Stimulated activated CD4-positive, alpha-beta T cell treated with anti-CD3 and anti-CD28 coated beads, Interleukin-12 subunit alpha, Interleukin-12 subunit beta, amount 100 ng/mL, for 24 hours (primary cell): Measurements from ENCODE around the gene BTN2A1.
"Not testable (repeated sequence)": the region's sequence is repeated elsewhere in the genome, so short reads cannot be mapped to it uniquely, and the experiment has no call there.

ENCODE experiments used
- DNase-seq, 2 experiments: peaks; one replicate each; pipeline ENCODE4 v3.0.0-alpha.2; 2020; ENCODE audit warnings: low read depth in 2 of 2

BTN2A1 gene

GRCh38 chr6:26432627-26433201, 25.0 kb upstream of the BTN2A1 start:
- DNase-seq, result no peak

DNA sequence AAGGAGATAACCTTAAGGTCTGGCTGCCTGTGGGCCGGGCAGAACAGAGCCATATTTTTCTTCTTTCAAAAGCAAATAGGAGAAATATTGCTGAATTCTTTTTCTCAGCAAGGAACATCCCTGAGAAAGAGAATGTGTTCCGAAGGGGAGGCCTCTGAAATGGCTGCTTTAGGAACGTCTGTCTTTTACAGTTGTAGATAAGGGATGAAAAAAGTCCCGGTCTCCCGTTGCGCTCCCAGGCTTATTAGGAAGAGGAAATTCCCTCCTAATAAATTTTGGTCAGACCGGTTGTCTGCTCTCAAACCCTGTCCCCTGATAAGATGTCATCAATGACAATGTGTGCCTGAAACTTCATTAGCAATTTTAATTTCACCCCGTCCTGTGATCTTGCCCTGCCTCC, 24.1 kb upstream of the BTN2A1 start:
- DNase-seq, result not testable (repeated sequence)

- no peak for DNase-seq
These were observed 21.7 kb upstream of the BTN2A1 start for GRCh38 chr6:26436018-26436417.

GRCh38 chr6:26437550-26437949, 20.2 kb upstream of the BTN2A1 start:
- DNase-seq, result no peak

GRCh38 chr6:26438000-26438399, 19.8 kb upstream of the BTN2A1 start:
- no peak for DNase-seq

DNA sequence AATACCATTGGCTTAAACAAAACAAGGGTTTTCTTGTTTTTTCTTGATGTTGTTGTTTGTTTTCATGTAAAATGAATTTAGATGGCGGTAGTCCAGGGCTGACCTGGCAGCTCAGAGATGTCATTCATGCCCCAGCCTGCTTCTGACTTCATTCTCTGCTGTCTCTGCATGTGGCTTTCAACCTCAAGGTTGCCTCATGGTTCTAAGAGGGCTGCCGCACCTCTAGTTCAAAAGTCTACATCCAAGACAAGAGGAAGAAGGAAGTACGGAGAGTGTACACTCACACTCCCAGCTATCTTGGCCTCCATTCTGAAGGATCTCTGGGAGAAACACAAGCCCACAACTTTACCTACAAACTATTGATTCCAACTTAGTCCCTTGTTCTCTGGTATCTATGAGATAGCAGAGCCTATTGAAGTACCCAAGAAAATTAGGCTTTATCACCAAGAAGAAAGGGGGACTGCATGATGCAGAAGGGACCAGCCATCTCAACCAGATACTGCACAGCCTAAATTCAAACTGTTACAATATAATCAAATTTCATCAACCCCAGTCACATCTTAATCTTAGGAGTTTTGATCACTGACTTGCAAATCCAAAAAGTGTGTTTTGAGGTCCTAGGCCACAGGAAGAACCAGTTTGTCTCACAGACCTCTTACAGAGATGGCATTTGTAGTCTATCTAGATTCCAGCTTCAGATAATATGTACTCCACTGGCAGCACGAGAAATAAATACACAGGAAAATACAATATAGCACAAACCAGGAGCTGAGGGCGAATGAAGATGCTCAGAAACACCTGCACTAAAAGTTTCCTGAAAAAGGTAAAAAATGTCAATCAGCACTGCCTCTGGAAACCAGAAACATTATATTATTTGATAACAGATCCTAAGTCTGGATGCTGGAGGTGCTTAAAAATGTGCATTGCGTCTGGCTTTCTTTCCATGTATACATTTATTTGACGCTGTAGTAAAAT, 18.3 kb upstream of the BTN2A1 start:
- no peak for DNase-seq

DNA sequence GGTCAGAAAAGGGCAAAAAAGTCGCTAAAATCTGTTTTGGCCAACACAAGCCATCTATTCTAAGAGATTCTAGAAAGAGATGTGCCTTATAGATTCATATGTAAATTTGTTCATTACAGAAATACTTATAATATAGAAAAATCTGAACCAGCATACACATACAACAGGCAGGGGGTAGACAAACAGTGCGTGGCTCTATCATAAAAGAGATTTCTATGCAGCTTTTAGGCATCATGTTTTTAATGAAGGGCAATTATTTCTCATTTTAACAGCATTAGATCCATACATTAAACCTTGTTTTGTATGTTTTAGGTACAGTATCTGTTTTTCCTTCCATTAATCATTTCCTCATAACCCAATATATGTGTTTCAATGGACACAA, 16.8 kb upstream of the BTN2A1 start:
- DNase-seq, result no peak

DNA sequence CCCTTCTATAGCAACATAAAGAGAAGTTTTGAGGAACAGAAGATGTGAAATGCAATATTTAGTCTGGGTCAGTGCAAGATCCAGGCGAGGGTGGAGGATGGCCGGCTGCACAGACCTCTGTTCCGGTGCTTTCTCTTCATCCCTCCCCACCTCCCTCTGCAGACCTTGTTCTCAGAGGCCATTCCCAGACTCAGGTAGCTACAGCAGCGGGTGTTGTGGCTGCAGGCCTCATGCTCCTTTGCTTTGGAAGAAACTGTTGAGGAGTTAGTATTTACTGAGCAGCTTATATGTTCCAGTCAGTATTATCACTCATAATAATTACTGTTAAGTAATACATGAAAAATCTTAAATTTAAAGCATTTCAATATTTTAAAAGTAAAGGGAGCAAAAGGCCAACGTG, 15.8 kb upstream of the BTN2A1 start:
- DNase-seq, result no peak

DNA sequence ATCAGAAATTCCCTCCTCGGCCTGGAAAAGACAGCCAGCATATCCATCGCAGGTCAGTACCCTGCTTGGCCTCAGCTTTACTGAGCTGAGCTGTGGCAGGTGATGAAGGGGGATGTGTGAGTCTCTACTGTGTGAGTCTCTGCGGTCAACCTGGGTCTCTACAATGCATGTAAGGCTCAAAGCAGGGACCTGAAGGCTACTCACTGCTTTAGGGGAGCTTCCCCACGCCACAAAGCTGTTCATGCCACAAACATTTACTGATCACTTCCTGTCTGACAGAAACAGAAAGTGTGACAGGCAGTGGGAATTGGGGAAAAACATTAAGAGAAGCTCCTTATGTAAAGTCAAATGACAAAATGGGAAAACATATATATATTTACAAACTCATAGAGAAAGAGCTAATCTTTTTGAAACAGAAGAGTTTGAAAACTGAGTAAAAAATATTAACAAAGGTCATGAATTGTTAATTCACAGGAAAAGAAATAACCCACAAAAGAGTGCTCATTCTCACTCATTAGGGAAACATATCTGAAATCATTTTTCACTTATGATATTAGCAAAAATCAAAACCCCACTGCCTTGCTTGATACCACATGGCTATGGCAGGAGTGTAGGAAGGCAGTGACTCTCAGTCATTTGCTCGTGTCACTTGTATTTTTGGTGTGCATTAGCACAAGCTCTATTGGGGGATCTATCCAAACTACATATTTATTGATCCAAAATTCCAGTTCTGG, 11.7 kb upstream of the BTN2A1 start:
- DNase-seq, result peak in 1 of 2 experiments; percentile 28

GRCh38 chr6:26447257-26447656, 10.5 kb upstream of the BTN2A1 start:
- no peak for DNase-seq

DNA sequence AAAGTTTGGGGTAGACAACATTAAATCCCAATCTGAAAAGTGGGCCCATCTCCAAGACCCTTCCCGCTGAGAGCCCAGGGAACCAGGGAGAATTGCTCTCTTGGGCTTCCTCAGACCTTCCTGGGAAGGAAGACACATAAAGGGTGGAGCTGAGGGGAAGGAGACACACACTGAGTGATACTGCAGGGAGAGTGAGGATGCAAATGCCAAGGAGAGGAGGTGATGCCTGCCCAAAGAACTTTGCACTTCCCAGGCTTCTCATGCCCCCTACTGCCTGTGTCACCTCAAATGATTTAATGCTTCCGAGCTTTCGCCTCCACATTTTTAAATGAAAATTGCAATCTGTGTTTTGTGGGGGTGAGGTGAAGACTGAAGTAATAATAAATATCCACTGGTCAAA, 7.5 kb upstream of the BTN2A1 start:
- DNase-seq, result no peak

DNA sequence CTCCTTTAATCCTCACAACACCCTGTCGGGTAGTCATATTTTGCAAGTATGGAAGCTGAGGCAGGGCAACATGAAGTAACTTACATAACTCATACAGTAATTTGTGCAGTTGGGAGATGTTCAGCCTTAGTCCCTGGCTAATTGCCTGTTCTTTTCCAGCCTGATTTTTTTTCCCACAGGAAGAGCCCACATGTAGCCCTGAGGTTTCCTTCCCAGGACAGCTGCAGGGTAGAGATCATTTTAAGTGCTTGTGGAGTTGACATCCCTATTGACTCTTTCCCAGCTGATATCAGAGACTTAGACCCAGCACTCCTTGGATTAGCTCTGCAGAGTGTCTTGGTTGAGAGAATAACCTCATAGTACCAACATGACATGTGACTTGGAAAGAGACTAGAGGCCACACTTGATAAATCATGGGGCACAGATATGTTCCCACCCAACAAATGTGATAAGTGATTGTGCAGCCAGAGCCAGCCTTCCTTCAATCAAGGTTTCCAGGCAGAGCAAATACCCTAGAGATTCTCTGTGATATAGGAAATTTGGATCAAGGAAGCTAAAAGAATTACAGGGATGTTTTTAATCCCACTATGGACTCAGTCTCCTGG, 5.0 kb upstream of the BTN2A1 start:
- DNase-seq, result no peak

DNA sequence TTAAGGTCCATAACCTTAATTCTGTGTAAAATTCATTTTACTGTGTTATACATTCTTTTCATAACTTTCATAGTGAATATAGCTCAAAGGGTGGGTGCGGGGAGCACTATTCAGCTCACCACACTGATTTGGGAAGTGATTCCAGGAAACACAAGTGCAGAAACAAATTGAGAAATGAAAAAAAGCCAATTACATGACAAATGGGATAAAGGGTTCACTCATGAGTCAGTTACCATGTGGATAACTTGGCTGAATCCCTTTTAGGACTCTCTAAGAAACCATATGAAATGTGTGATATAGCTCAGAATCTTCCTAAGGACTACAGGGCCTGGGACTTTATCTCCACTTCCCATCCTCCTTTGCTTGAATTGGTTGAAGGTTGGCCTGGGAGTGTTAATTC, 3.1 kb upstream of the BTN2A1 start:
- no peak for DNase-seq

- no peak for DNase-seq
These were observed 2.3 kb upstream of the BTN2A1 start for GRCh38 chr6:26455357-26455970.

GRCh38 chr6:26457264-26457805, 420 bp upstream of the BTN2A1 start:
- no peak for DNase-seq

GRCh38 chr6:26459023-26459810, 1.5 kb downstream of the BTN2A1 start:
- DNase-seq, result no peak

GRCh38 chr6:26461353-26461752, 3.6 kb downstream of the BTN2A1 start:
- not testable (repeated sequence) for DNase-seq

DNA sequence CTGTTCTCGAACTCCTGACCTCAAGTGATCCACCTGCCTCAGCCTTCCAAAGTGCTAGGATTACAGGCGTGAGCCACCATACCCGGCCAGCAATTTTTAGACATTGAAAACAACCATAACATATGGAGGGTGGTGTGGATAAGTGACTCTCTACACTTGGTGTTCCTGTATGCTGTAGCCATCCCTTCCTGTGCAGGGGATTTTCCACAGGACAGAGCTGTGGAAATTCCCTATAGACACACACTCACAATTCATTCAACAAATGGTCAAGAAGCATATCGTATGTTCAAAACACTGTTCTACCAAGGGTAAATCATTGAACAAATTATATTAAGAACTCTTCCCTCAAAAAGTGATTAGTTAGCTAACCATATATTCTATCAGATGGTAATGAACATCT, 6.3 kb downstream of the BTN2A1 start:
- DNase-seq, result no peak

GRCh38 chr6:26464416-26465131, 6.8 kb downstream of the BTN2A1 start:
- DNase-seq, result no peak

DNA sequence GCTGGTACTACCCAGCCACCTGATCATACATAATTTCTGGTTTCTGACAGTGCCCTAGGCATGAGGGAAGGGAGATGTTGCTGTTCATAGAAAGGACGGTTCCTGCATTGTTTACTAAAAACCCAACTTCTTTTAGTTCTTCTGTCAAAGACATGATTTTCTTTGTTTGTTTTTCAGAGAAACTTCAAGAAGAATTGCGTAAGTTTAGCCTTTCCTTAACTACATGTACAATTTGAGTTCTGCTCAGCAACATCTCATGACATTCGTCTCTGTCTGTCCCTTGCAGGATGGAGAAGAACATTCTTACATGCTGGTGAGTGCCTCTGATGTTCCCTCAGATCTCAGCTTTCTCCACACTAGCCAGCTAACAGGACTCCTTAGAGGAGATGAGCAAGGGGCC, 8.0 kb downstream of the BTN2A1 start:
- no peak for DNase-seq
